Left lung (tissue), 10 donors: ENCODE results near the gene VPS52. TPM values are rescaled to one million over a fixed set of nuclear protein-coding genes. Genes with fewer than 3 reads are reported as not detected.
A peak's percentile ranks its signal among the peaks of the same experiment; 100 is the strongest.

Experiments
- ATAC-seq: fragments of 200-7000 bp; cut with Tn5 transposase; one replicate; pipeline ENCODE4 v1.9.1; 2020; ENCODE audit warnings: moderate library complexity
- DNase-seq, 4 donors: peaks; one replicate each; pipeline ENCODE4 v3.0.0-alpha.2; 2013 to 2020
- H3K27ac ChIP-seq, 2 donors: fragments of 200-600 bp; sonication (generic) in 1 of 2; one replicate each; pipeline versions ENCODE4 v1.5.0 to v1.8.0; 2020 to 2021
- H3K27me3 ChIP-seq, 2 donors: fragments of 200-600 bp; sonication (generic) in 1 of 2; one replicate each; pipeline versions ENCODE4 v1.5.0 to v1.8.0; 2020 to 2021
- H3K36me3 ChIP-seq, 2 donors: fragments of 200-600 bp; sonication (generic) in 1 of 2; one replicate each; pipeline versions ENCODE4 v1.5.0 to v1.8.0; 2020 to 2021
- H3K4me1 ChIP-seq, 2 donors: fragments of 200-600 bp; one replicate each; pipeline ENCODE4 v1.8.0; 2021
- H3K4me3 ChIP-seq, 2 donors: fragments of 200-600 bp; sonication (generic) in 1 of 2; one replicate each; pipeline versions ENCODE4 v1.5.0 to v1.8.0; 2020 to 2021; ENCODE audit warnings: mild to moderate bottlenecking in 1 of 2
- H3K9me3 ChIP-seq, 2 donors: fragments of 200-600 bp; sonication (generic) in 1 of 2; one replicate each; pipeline versions ENCODE4 v1.5.0 to v1.8.0; 2020 to 2021
- CTCF ChIP-seq, 2 donors: fragments of 200-600 bp; sonication (generic) in 1 of 2; IDR thresholded peaks; one replicate each; pipeline versions ENCODE4 v1.5.0 to v1.8.0; 2021; ENCODE audit warnings: antibody characterized with exemption in 2 of 2
- intact Hi-C, 2 donors: fragments of 100-400 bp; cut with DNase I; formaldehyde crosslinking; loops; one replicate each; pipeline versions ENCODE4 v1.11.2 to v1.14.2; 2022
- polyA plus RNA-seq, 6 donors: library from polyadenylated mRNA; unstranded; fragments of 120-200 nt; gene quantifications; one replicate each; pipeline ENCODE4 v1.2.1, GENCODE V29; 2013; ENCODE audit not compliant: insufficient read length in 6 of 6
- total RNA-seq, 2 donors: library from RNA; stranded (reverse); fragmentation: NEBNext Ultra II Directional; extraction: Animal tissue kit (Norgen Biotek cat#: 25700); gene quantifications; one replicate each; pipeline ENCODE4 v1.2.1, GENCODE V29; 2021
- donor health status: DM: no; HTN: yes; CAD: no.
- donor health status: DM: no; HTN: no; CAD: no.

The VPS52 gene
- total and polyA plus RNA-seq, 8 donors: 46.2 to 92.5 (median 84.7) TPM

DNA sequence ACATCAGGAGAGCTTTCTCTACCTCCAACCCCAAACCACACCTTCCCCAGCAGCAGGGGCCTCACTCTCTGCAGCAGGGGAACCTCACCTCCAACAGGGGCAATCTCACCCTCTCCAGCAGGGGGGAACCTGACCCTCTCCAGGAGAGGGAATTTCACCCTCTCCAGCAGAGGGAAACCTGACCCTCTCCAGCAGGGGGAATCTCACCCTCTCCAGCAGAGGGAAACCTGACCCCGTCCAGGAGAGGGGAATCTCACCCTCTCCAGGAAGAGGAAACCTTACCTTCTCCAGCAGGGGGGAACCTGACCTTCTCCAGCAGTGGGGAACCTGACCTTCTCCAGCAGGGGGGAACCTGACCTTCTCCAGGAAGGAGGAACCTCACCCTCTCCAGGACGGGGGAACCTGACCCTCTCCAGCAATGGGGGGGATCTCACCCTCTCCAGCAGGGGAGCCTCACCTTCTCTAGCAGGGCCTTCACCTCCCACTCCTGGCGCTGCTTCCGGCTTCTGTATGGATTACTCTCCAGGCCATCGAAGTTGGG is 8.4 kb upstream of the VPS52 start:
- peak in 1 of 4 donors; percentile 21 for DNase-seq
- Histone ChIP-seq H3K27ac (peak overlapping the region in 1 of 2 donors; percentile 6), H3K36me3 (peaks cover 0 to 89% of the 10 kb centered on the region in 2 donors), H3K27me3 (no peaks in the 10 kb centered on the region), H3K4me3 (no peak overlapping the region), H3K4me1 (peaks cover 9 to 49% of the 10 kb centered on the region in 2 donors), H3K9me3 (no peaks in the 10 kb centered on the region)
- no peak for TF ChIP-seq CTCF (IDR thresholded peaks at IDR 0.05)
- no peak for ATAC-seq
- intact Hi-C loops: no loop called here

GRCh38 chr6:33279257-33279695 is 7.6 kb upstream of the VPS52 start:
- Histone ChIP-seq H3K27me3 (no peaks in the 10 kb centered on the region), H3K36me3 (peaks cover 0 to 89% of the 10 kb centered on the region in 2 donors), H3K4me3 (no peak overlapping the region), H3K27ac (peak overlapping the region in 1 of 2 donors; percentile 6), H3K9me3 (no peaks in the 10 kb centered on the region), H3K4me1 (peaks cover 17 to 57% of the 10 kb centered on the region in 2 donors)
- ATAC-seq (no peak), DNase-seq (no peak)
- intact Hi-C loops: no loop called here
- TF ChIP-seq CTCF (IDR thresholded peaks at IDR 0.05): no peak

DNA sequence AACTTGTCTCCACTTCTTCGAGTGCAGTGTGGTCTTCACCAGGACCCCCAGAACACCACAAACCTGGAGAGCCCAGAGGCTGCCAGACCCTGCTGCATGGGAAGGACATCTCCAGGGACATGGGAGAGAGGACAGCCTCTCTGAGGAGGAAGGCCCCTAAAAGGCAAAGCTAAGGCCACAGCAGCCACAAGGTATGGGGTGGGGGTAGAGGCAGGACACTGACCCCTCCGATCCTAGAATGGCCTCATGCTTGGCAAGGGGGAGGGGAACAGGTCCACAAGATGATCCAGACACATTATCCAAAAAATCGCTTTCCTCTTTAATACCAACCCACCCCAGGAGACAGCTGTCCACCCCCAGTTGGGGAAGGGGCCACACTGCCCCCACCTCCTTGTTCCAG is 7.1 kb upstream of the VPS52 start:
- intact Hi-C loops: no loop called here
- TF ChIP-seq CTCF (IDR thresholded peaks at IDR 0.05): no peak
- H3K4me3 ChIP-seq: no peak overlapping the region
- H3K27me3 ChIP-seq: no peaks in the 10 kb centered on the region
- H3K4me1 ChIP-seq: peaks cover 22 to 61% of the 10 kb centered on the region in 2 donors
- peaks cover 0 to 89% of the 10 kb centered on the region in 2 donors for H3K36me3 ChIP-seq
- ATAC-seq (no peak), DNase-seq (no peak)
- H3K27ac ChIP-seq: peak overlapping the region in 1 of 2 donors; percentile 6
- H3K9me3 ChIP-seq: no peaks in the 10 kb centered on the region

DNA sequence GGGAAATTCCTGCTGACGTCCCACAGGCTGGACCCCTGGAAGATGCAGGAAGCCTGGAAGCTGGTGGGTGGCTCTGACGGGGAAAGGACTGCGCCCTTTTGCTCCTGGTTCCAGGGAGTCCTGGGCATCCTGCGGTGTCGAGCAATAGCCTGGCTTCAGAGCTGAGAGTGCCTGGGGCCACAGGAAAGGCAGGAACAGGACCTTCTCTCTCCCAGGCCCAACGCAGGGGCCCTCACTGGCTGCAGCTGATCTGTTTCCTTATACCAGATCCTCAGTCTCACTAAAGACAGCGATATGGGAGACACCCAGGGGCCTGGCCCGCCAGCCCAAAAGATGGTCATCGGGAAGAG is 6.7 kb upstream of the VPS52 start:
- peaks cover 26 to 66% of the 10 kb centered on the region in 2 donors for H3K4me1 ChIP-seq
- ATAC-seq: no peak

More for the DNA sequence above, 6.7 kb upstream of the VPS52 start:
- peak overlapping the region in 1 of 2 donors; percentile 98 for H3K27ac ChIP-seq
- H3K27me3 ChIP-seq: no peaks in the 10 kb centered on the region
- H3K9me3 ChIP-seq: no peaks in the 10 kb centered on the region
- H3K4me3 ChIP-seq: peak overlapping the region in 1 of 2 donors; percentile 72
- H3K36me3 ChIP-seq: peaks cover 0 to 89% of the 10 kb centered on the region in 2 donors
- intact Hi-C loops: no loop called here
- no peak for DNase-seq
- TF ChIP-seq CTCF (IDR thresholded peaks at IDR 0.05): no peak
